Calu3 (cell line): ENCODE results near the gene CCDC183. TPM values are rescaled to one million over a fixed set of nuclear protein-coding genes. Genes with fewer than 3 reads are reported as not detected.

Experiments used
- BruUV-seq: library from RNA; stranded (reverse); fragments of 400-500 nt; replicated peaks from 2 replicates; lab custom pipeline; 2021; lab: Mats Ljungman, UMichigan
- CTCF ChIA-PET: fragments of 300-600 bp; sonication (Branson Sonifier 250); formaldehyde crosslinking; loops from one replicate; lab custom pipeline; 2022; ENCODE audit warnings: antibody characterized with exemption; lab: Charles Lee
- DNase-seq: peaks from one replicate; pipeline ENCODE4 v3.0.0; 2022
- H3K27ac Mint-ChIP-seq: one replicate; pipeline ENCODE4 v1.8.0; 2022; ENCODE audit warnings: mixed read lengths; ENCODE audit not compliant: unreplicated experiment
- H3K27me3 Mint-ChIP-seq: one replicate; pipeline ENCODE4 v1.8.0; 2022; ENCODE audit warnings: mixed read lengths; ENCODE audit not compliant: unreplicated experiment
- H3K36me3 Mint-ChIP-seq: one replicate; pipeline ENCODE4 v1.8.0; 2022; ENCODE audit warnings: mild to moderate bottlenecking, moderate library complexity, mixed read lengths; ENCODE audit not compliant: insufficient read depth, unreplicated experiment
- H3K4me1 Mint-ChIP-seq: one replicate; pipeline ENCODE4 v1.8.0; 2022; ENCODE audit warnings: mild to moderate bottlenecking, low read depth, mixed read lengths; ENCODE audit not compliant: unreplicated experiment
- H3K4me3 Mint-ChIP-seq: one replicate; pipeline ENCODE4 v1.8.0; 2022; ENCODE audit warnings: mild to moderate bottlenecking, low read depth, moderate library complexity, mixed read lengths; ENCODE audit not compliant: unreplicated experiment
- H3K9me3 Mint-ChIP-seq: one replicate; pipeline ENCODE4 v1.8.0; 2022; ENCODE audit warnings: low read depth, mixed read lengths; ENCODE audit not compliant: unreplicated experiment
- CTCF ChIP-seq: fragments of 200-600 bp; IDR thresholded peaks from one replicate; pipeline ENCODE4 v1.8.0; 2022; ENCODE audit warnings: antibody characterized with exemption; ENCODE audit not compliant: unreplicated experiment
- intact Hi-C: fragments of 100-400 bp; cut with micrococcal nuclease; formaldehyde crosslinking; loops from one replicate; pipeline ENCODE4 v1.10.0; 2022; ENCODE audit not compliant: unreplicated experiment
- total RNA-seq: library from RNA; stranded (reverse); gene quantifications from 2 replicates; pipeline ENCODE4 v1.2.3, GENCODE V29; 2022

The CCDC183 gene
- total RNA-seq, 1 experiment from 2014 or later: 0.38 TPM

GRCh38 chr9:136854842-136855460, 58.8 kb downstream of the CCDC183 start:
- Mint-ChIP-seq H3K27ac (no peak overlapping the region), H3K4me3 (no peak overlapping the region), H3K36me3 (peaks cover 34% of the 10 kb centered on the region), H3K27me3 (no peaks in the 10 kb centered on the region), H3K4me1 (no peaks in the 10 kb centered on the region), H3K9me3 (no peaks in the 10 kb centered on the region)
- BruUV-seq: no TSS peak
- intact Hi-C loops: no loop called here
- no peak for TF ChIP-seq CTCF
- no peak for DNase-seq
- CTCF ChIA-PET: no interaction called here

- BruUV-seq: no TSS peak
- H3K27me3 Mint-ChIP-seq: no peaks in the 10 kb centered on the region
- H3K36me3 Mint-ChIP-seq: peaks cover 28% of the 10 kb centered on the region
- no peak for DNase-seq
- TF ChIP-seq CTCF: no peak
- no peaks in the 10 kb centered on the region for H3K4me1 Mint-ChIP-seq
- CTCF ChIA-PET: no interaction called here
- H3K9me3 Mint-ChIP-seq: no peaks in the 10 kb centered on the region
- intact Hi-C loops: no loop called here
- H3K27ac Mint-ChIP-seq: no peak overlapping the region
- H3K4me3 Mint-ChIP-seq: no peak overlapping the region
These were observed 59.4 kb downstream of the CCDC183 start for GRCh38 chr9:136855461-136856078.

- Mint-ChIP-seq H3K4me1 (no peaks in the 10 kb centered on the region), H3K4me3 (no peak overlapping the region), H3K27ac (no peak overlapping the region), H3K9me3 (no peaks in the 10 kb centered on the region), H3K36me3 (peaks cover 23% of the 10 kb centered on the region), H3K27me3 (no peaks in the 10 kb centered on the region)
- no peak for DNase-seq
- intact Hi-C loops: no loop called here
- CTCF ChIA-PET: no interaction called here
- no peak for TF ChIP-seq CTCF
- BruUV-seq: no TSS peak
These were observed 59.9 kb downstream of the CCDC183 start for GRCh38 chr9:136856079-136856476.

GRCh38 chr9:136856541-136857141, 60.5 kb downstream of the CCDC183 start:
- TF ChIP-seq CTCF: peak; percentile 21
- no peaks in the 10 kb centered on the region for H3K27me3 Mint-ChIP-seq
- H3K4me1 Mint-ChIP-seq: no peaks in the 10 kb centered on the region
- peaks cover 18% of the 10 kb centered on the region for H3K36me3 Mint-ChIP-seq
- no TSS peak for BruUV-seq
- DNase-seq: no peak
- H3K27ac Mint-ChIP-seq: no peak overlapping the region
- intact Hi-C loops: no loop called here
- H3K4me3 Mint-ChIP-seq: no peak overlapping the region
- CTCF ChIA-PET: no interaction called here
- no peaks in the 10 kb centered on the region for H3K9me3 Mint-ChIP-seq
